Skeletal muscle cell (primary cell): ENCODE measurements around the gene CD47.
A peak's percentile ranks its signal among the peaks of the same experiment; 100 is the strongest.

Experiments
- DNase-seq: peaks from one replicate; pipeline ENCODE4 v3.0.0-alpha.2; 2010; ENCODE audit warnings: low read depth
- H3K4me3 ChIP-seq: 2 replicates; pipeline ENCODE4 v1.5.1; 2011; ENCODE audit warnings: low read depth, mild to moderate bottlenecking, control low read depth, low read length, moderate library complexity

Gene CD47

DNA sequence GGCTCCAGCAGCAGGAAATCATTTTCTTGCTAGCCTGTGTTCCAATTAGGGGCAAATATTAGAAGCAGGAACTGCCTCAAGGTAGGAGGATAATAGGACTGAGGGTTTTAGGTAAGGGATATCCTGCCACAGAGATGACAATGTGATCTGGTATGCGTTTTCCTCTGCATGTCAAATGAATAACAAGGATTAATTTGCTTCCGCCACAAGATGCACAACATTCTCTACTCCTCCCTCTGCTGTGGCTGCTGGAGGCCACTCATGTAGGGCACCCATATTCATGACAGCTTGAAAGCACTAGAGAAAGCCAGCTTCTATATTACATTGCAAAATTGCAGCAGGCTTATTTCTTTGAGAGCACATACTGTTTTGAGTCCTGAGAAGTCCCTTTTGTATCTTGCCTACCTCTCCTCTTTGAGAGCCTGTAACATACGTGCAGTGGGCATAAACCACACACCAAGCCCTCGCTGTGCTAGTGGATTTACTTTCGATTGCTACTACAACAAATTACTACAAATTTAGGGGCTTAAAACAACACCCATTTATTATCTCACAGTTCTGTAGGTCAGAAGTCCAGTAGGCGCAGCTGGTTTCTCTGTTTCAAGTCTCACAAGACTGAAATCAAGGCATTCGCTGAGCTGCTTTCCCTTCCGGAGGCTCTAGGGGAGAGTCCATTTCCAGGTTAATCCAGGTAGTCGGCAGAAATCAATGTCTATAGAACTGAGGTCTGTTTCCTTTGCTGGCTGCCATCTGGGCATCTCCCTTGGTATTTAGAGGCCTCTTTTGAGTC lies 5.9 kb upstream of the CD47 start:
- DNase-seq, result no peak
- H3K4me3 ChIP-seq, result no peak overlapping the region

DNA sequence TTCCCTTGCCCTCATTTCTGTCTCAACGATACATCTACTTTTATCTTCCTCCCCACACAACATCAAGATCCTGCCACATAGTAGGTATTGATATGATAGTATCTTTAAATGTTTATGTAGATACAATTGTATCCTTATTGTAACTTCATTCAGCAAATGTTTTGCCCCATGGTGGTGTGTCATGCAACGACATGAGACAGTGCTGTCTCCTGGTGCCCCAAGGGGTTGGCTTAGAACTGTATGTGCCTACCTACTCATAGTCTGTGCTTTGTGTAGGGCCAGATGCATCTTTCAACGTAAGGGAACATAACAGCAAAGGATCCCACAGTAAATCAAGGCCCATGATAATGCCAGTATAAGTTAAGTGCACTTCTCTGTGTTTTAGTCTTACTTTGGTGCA lies 2.8 kb upstream of the CD47 start:
- DNase-seq, result no peak
- no peak overlapping the region for H3K4me3 ChIP-seq

GRCh38 chr3:108093021-108093420 lies 2.2 kb upstream of the CD47 start:
- DNase-seq, result no peak
- H3K4me3 ChIP-seq, result no peak overlapping the region

DNA sequence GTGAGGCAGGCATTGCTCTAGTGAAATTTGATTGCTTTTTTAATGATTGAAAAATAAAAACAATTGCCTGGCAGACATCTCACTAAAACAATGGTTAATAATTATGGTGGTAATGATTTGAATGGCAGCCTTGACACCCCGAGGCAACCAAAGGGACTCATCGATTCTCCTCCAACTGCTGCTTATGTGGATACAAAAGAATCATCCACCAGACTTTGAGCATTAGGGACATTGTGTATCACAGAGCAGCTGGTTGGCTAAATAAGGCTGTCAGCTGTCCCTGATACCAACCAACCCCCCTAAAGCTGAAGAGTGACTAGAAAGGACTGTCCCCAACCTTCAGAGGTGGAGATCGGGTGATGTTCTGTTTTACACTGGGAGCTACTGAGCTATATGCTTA lies 1.7 kb upstream of the CD47 start:
- DNase-seq, result no peak
- no peak overlapping the region for H3K4me3 ChIP-seq

- DNase-seq, result no peak
Observed at GRCh38 chr3:108091498-108092250, 843 bp upstream of the CD47 start.

DNA sequence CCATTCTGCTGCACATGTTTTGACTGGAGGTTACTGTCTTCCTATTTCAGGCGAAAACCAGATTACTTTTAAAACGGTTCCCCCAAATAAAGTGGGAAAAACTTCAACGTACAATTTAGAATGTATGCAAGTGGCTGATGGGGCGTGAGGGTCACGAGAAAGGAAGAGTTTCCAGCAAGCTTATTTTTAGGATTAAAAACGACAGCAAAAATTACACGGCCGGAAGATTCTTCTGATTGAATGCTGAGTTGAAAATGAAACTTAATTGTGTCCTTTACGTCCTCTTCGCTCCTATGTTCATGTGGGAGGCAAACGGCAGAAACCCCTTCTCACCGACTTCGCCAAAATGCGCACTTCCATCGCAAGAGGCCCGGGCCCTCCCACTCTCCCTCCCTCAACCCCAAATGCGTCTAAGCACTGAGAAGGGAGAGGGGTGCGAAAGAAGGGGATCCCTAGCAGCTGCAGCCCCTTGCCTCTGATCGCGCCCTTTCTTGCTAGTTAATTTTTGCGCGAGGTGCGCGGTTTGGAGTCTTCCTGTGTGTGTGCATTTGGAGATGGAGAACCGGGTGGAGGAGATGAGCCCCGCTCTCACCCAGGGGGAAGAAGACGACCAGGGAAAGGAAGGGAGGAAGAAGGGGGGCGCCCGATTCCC lies 656 bp downstream of the CD47 start:
- peak overlapping the region; percentile 77 for H3K4me3 ChIP-seq
- no peak for DNase-seq

More at GRCh38 chr3:108091498-108092250, 843 bp upstream of the CD47 start:
- H3K4me3 ChIP-seq, result peak overlapping the region; percentile 77

GRCh38 chr3:108089579-108089978 lies 1.3 kb downstream of the CD47 start:
- H3K4me3 ChIP-seq, result peak overlapping the region; percentile 77
- no peak for DNase-seq

DNA sequence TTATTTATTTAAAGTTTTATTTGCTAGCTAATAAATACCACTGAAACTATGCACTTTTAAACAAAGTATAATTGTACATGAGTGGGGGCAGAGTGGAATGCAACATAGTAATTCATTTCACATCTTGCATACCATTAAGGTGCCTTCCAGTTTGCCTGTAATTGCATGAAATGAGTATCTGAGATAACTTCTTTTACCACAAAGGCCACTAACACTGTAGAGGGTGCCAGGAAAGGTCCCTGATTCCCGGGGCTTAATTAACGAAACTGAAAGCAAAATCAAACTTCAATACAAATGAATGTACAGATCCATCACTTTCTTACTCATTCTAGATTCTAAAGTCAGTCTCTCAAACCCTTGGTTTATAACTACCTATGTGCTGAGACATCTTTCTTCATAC lies 2.1 kb downstream of the CD47 start:
- DNase-seq, result no peak
- no peak overlapping the region for H3K4me3 ChIP-seq

DNA sequence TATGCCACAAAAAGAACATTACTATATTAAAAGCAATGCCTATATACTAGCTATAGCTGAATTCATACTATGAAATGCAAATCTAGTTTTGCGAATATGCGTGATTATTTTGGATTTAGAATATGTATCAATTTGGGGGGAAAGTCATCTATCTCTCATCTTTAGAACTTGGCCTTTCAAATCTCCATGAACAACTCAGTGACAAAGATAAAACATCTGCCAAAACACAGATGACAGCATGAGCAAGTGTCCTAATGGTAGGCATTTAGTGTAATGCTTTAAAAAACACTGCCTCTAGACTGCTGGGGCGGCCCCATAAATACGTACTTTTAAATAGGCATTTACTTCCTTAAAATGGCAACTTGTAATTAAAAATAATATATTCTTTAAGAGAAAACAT lies 2.7 kb downstream of the CD47 start:
- H3K4me3 ChIP-seq, result no peak overlapping the region
- DNase-seq, result no peak

DNA sequence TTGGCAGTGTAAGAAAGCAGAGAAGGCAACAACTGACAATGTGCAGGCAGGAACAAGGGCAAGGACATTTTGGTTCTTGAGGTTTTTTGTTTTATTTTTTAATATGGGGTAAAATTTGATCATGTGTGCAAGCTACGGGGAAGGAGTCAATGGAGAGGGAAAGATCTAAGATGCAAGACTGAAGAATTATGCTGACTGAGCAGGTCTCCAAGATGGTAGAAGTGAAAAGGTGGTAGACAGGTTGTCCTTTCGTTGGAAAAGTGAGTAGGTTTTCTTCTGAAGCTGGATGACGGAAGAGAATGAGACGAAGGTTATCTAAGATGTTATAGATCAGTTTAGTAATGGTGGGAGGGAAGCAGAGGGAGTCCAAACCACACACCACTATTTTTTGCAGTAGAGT lies 4.2 kb downstream of the CD47 start:
- no peak overlapping the region for H3K4me3 ChIP-seq
- no peak for DNase-seq

- no peak for DNase-seq
Observed at GRCh38 chr3:108085810-108086350, 5.0 kb downstream of the CD47 start.

DNA sequence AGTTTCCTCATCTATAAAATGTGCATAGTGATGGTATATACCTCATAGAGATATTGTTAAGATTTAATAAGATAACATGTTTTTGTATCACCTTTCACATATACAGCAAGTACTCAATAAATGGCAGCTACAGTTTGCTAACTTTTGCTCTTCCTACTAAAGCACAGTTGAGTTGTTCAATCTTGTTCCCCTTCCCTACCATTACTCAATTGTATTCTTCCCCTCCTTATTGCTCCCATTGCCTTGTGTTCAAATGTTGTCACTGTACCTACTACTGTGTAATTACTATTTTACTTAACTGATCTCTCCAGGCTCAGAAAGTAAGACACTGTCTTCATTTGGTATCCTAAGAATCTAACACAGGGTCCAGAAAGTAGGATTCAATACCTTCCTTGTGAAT lies 5.5 kb downstream of the CD47 start:
- no peak overlapping the region for H3K4me3 ChIP-seq
- no peak for DNase-seq

More at GRCh38 chr3:108085810-108086350, 5.0 kb downstream of the CD47 start:
- H3K4me3 ChIP-seq, result no peak overlapping the region

- no peak overlapping the region for H3K4me3 ChIP-seq
- no peak for DNase-seq
Observed at GRCh38 chr3:108079877-108080276, 11.0 kb downstream of the CD47 start.

DNA sequence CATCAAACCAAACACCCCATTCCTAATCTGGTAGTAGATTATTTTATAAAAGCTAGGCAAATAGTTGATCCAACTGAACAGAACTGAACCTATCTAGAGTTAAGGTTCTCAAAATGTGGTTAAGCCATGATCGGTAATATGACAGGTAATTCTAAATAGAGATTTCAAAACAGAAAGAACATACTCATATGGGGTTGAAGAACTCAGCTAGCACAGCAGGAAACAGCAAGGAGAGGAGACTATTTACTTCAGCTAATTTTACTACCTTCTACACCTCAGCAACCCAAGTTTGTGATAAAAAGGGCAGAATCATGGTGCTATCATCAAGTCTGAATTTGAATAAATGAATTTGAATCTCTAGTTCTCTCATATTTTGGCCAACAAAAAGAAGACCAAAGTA lies 11.8 kb downstream of the CD47 start:
- DNase-seq, result no peak
- H3K4me3 ChIP-seq, result no peak overlapping the region

DNA sequence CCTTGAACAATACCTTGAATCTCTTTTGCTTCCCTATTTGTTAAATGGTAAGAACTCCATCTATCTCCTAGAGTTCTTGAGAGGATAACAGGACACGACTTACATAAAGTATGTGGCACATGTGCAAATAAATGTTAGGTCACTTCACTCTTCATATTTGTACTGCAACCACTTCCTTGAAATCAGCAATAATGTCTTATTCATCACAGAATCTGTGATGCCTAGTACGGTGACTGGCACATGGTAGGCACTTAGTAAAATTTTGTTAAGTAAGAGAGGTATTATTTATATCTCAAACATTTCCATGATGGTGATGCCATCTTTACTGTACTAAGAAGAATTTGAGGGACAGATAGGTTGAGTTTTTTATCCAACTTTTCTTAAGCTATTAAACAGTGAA lies 14.3 kb downstream of the CD47 start:
- no peak for DNase-seq
- H3K4me3 ChIP-seq, result no peak overlapping the region

GRCh38 chr3:108073764-108074431 lies 16.9 kb downstream of the CD47 start:
- no peak overlapping the region for H3K4me3 ChIP-seq
- no peak for DNase-seq

DNA sequence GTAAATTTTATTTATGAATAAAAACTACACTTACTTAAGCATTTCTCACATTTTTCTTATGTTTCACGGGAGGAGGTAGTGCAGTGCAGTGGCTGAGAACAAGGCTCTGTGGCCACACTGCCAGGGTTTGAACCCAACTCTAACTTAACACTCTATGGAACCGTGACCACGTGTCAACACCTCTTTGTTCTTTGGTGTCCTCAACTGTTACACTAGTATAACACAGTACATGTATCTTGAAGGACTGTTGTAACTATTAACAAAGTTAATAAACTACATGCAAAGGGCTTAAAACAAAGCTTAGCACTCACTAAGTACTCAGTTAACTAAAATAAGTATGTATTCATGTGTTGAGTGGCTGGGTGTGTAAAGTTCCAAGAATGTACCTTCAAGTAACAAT lies 19.5 kb downstream of the CD47 start:
- no peak for DNase-seq
- H3K4me3 ChIP-seq, result no peak overlapping the region

- DNase-seq, result no peak
- no peak overlapping the region for H3K4me3 ChIP-seq
Observed at GRCh38 chr3:108070356-108070755, 20.5 kb downstream of the CD47 start.

DNA sequence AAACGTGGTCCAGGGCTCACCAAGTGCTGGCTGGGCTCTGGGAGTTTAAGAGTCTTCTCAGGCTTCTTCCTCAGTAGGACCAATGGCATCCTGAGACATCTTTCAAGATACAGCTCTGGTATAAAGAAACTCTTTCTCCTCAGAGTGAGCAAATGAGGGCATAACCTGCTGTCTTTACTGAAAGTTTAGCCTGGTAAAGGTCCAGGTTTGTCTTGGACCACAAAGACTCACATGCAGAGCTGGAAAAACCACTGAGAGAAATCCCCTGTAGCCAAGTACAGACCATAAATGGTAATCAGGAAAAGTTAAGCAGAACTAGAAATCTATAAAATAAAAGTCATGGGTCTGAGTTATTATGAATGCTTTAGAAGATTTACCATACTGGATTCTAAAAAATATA lies 23.1 kb downstream of the CD47 start:
- DNase-seq, result no peak
- H3K4me3 ChIP-seq, result no peak overlapping the region

DNA sequence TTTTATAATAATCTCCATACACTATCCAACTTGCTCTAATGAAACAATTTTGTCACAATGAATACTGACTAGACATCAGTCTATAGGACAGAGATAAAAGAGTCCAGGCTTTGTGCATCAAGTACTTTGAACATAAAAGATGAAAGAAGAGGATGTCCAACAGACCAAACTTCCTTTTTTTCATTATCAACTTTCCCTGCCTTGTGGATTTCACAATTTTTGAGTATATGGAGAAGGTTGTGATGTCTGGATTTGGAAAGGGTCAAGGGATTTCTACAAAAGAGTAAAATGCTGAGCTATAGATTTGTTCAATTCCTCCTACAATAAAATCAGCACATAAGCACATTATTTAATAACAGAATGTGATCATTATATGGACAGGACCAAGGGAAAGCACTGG lies 25.7 kb downstream of the CD47 start:
- no peak overlapping the region for H3K4me3 ChIP-seq
- DNase-seq, result no peak
